HL-60/S4 (cell line): ENCODE results near the gene PHKG1.
"Not testable (repeated sequence)": the region's sequence is repeated elsewhere in the genome, so short reads cannot be mapped to it uniquely, and the experiment has no call there.

Source experiments
- in situ Hi-C: fragments of 300-500 bp; cut with MboI; formaldehyde crosslinking; loops from 2 replicates; pipeline ENCODE4 v1.14.3; 2022; ENCODE audit warnings: low sequenced_read_pairs

Gene PHKG1

DNA sequence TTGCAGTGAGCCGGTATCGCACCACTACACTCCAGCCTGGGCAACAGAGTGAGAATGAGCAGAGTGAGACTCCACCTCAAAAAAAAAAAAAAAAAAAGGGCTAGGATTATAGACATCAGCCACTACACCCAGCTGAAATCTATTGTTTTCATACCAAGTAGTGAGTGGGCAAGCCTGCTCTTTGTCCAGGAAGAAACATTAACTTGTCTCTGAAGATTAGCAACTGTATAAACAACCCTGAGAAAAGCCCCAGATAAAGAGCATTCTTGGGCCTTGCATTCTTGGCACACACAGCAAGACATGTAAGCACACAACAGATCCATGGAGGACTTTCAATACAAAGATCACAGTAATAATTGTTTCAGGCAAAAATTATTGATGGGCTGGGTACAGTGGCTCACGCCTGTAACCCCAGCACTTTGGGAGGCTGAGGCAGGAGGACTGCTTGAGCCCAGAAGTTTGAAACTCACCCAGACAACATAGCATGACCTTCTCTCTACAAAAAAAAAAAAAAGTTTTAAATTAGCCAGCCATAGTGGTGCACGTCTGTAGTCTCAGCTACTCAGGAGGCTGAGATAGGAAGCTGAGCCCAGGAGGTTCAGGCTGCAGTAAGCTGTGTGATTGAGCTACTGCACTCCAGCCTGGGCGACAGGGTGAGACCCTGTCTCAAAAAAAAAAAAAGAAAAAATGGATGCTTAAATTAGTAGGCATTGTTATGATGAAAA is 45.9 kb downstream of the PHKG1 start:
- in situ Hi-C loops, result no loop called here

- in situ Hi-C loops, result not testable (repeated sequence)
These were observed 47.0 kb downstream of the PHKG1 start for GRCh38 chr7:56045758-56046157.

DNA sequence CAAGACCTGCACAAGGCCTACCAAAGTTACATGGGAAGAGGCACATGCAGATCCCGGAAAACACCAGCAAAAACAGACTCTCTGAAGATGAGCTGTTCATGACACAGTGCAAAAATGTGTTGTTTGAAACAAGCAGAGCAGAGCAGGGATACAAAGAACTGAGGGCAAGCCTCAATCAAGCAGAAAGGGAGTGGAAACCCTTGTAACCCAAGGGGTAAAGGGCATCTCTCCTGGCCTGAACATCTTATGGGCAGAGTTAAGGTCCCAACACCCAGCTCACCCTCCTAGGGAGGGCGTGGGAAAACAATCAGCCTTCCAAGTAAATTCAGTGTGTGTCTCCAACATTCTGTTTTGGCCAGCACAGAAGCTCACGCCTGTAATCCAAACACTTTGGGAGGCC is 52.0 kb downstream of the PHKG1 start:
- in situ Hi-C loops, result no loop called here

GRCh38 chr7:56033671-56034432 is 58.9 kb downstream of the PHKG1 start:
- in situ Hi-C loops, result no loop called here

GRCh38 chr7:56032578-56032977 is 60.2 kb downstream of the PHKG1 start:
- in situ Hi-C loops, result not testable (repeated sequence)

DNA sequence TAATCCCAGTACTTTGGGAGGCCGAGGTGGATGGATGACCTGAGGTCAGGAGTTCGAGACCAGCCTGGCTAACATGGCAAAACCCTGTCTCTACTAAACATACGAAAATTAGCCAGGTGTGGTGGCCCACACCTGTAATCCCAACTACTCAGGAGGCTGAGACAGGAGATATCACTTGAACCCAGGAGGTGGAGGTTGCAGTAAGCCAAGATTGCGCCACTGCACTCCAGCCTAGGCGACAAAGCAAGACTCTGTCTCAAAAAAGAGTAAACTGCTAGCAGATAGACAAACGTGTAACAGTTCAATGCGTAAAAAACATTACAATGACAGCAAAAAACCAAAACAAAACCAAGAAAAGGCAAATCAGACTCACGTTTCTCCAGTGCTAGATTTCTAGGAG is 61.2 kb downstream of the PHKG1 start:
- in situ Hi-C loops, result not testable (repeated sequence)

DNA sequence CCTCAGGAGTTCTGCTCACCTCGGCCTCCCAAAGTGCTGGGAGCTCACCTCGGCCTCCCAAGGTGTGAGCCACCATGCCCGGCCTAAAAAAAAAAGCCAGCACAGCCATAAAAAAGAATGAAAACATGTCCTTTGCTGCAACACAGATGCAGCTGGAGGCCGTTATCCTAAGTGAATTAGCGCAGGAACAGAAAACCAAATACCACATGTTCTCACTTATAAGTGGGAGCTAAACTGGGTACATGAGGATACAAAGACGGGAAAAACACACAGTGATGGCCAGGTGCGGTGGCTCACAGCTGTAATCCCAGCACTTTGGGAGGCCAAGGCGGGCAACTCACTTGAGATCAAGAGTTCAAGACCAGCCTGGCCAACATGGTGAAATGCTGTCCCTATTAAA is 62.4 kb downstream of the PHKG1 start:
- in situ Hi-C loops, result no loop called here
